Hematopoietic multipotent progenitor cell treated with erythropoietin and hydrocortisone succinate and interleukin-3 and kit ligand, for 4 days (in vitro differentiated cells): Measurements from ENCODE around the gene FAM53B.
A peak's percentile ranks its signal among the peaks of the same experiment; 100 is the strongest.
"Not testable (repeated sequence)": the region's sequence is repeated elsewhere in the genome, so short reads cannot be mapped to it uniquely, and the experiment has no call there.

Source experiments
- DNase-seq: peaks from one replicate; pipeline ENCODE4 v3.0.0-alpha.2; 2015

Gene FAM53B

DNA sequence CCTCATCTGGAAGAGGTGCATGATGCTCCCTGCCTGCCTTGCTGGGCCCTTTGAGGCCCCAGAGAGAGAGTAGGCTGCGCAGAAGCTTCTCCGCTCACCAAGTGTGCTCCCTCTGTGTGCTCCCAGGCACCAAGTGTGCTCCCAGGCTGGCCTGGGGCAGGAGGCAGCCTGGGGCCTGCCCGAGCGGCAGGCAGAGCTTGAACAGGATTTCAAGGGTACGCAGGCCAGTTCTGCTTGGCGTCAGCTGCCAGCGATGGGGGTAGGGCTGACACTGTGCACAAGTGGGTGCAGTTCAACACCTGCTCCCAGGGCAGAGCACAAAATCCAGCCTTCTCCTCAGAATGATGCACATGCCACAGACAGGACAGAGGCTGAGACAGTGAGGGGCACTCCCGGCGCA, 119.7 kb downstream of the FAM53B start:
- DNase-seq: no peak

DNA sequence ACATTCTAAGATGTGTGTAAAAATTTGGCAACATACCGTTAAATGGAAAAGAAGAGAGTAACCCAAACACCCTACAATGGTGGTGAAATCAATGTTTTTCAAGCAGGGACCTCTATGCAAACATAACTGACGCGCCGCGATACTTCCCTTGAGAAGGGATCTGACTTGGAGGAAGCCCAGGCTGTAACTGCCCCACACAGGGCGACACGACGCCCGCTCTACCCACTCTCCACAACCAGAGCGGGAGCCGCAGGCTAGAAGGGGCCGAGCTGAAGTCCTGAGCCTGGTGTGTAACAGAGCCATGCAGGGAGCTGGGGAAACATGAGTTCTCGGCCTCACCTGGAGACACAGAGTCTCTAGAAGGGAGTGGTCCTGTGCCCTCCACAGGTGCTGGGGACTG, 120.2 kb downstream of the FAM53B start:
- no peak for DNase-seq

DNA sequence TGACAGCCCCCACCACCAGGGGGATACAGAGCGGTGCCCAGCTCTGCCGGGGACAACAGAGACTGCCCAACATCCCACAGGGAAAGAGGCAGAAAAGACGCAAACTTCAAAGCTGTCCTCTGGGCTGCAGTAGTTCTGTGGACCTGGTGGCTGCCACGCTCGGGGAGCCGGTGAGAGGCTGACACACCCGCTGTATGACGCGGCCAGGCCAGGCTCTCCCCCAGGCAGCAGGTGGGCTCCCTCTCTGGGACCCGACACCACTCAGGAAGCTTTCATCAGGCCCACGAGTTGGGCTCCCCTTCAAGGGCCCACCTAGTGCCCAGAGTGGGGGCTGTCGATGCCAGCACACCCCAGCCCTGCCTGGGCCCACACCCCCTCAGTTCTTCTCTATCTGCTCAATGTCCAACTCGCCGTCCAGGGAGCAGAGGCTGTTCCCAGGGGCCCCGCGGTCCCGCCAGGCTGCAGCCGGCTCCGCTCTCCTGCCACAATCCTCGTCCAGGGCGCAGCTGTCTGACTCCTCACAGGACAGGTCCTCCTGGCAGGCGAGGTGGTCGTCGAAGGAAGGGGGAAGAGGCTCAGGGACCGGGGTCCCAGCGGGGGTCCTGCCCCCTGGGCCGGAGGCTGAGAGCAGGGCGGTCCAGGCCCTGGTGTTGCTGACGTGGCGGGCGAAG, 121.2 kb downstream of the FAM53B start:
- DNase-seq: no peak

DNA sequence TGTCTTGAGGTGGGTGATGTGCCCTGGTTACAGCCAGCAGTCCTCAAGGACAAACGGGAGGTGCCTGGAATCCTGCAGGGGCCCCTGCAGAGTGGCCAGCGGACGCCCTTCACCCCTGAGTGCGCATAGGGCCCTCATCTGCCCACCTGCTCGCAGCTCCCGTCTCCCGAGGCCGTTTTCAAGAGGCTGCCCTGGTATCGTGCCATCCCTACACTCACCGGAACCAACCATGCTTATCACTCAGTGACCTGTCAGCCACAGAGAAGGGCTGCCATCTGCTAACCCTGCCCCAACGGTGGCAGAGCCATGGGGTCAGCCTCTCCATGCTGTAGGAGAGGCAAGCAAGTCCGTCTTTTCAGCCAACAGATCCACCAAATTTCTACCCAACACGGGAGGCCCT, 122.0 kb downstream of the FAM53B start:
- DNase-seq: no peak

DNA sequence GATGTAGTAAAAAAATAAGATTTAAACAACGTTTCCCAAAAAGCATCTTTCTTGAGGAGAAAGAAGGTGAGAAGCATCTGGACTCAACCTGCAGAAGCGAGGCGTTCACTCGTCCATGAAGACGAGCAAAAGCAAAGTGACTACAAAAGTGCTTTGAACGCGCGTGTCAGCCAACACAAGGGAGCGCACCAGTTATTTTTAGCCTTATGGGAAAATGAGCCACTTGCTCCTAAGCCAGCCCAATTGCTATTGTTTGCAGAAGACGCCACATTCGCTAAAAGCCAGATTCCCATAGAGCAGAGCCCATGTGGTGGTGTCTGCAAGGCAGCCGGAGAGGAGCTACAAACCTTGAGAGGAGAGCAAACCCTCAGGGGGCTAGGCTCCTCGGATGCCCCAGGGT, 122.5 kb downstream of the FAM53B start:
- no peak for DNase-seq

DNA sequence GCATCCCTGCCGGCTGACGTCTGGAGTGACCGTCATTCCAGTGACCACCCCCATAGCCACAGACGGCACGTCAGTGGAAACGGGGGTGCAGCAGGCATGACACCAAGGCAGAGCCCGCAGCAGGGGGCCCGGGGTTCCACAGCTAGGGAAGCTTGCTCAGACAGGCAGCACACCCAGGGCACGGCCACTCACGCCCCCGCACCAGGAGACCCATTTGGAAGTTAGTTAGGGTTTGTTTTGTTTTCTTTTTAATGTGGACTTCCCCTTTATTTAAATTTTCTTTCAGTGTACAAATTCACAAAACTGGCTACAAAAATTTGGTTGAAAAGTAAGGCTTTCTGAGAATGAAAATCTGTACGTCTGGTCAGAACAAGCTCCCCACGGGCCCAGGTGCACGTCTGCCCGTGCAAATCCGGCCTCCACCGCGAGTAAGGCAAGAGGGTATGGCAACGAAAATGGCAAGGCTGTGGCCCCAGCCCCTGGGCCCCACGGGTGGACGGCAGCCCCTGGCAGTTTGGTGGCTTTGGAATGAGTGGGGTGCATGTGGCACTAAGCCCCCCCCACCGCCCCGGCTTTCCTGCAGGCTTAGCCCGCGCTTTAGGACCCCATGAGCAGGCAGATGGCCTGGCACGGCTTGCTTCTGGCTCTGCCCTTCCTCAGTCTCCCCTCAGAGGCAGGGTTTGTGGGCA, 124.2 kb downstream of the FAM53B start:
- DNase-seq: no peak

DNA sequence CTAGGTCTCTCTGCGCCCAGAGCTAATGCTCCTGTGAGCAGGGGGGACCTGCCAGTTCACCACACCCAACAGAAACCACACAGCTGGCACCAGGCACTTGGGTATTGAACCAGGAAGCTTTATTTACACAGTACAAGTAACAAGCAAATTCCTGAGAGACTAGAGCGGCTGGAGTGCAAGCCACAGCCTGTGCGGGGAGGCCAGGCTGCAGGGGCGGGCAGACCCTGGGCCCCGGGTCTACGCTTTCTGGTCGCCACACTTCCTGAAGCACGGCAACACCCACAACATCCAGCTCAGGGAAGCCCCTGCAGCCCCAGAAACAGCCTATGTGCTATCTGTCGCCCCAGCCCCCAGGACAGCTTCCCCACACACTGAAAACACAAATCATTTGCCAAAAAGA, 125.0 kb downstream of the FAM53B start:
- peak; percentile 79 for DNase-seq

DNA sequence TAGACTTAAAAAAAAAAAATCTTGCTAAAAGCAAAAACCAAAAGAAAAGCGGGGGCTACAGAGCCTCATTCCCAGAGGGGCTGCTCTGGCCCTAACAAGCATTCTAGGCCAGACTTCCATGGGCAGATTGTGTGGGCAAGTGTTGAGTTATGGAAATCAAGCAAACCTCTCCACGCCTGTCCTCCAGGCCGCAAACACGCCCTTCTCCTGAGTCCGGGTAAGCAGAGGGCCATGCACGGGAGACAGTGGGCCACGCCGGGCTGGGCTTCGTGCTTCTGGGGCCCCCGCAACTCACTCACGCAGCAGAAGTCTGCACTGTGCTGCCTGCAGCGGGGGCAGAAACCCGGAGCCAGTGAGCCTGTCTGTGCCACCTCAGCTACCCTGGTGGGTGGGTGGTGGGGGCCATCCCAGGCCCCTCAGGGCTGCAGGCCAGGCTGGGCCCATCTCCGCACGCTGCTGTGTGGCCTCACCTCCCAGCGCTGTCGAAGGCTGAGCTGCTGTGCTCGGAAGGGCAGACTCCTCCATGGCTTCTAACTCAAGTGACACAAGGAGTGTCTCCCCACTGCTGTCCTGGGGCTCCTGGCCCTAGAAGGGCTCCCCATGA, 125.6 kb downstream of the FAM53B start:
- no peak for DNase-seq

DNA sequence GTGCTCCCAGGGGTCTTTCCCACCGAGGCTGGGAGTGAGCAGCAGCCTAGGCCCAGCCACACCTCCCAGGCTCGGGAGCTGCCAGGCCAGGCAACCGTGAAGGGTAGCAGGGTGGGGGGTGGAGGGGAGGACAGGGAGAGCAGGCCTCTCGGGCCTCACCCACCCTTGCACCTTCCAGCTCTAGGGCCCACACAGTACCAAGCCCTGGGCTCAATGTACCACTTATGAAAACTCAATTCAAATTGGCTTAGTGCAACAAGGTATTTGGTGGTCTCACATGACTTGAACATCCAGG, 127.4 kb downstream of the FAM53B start:
- no peak for DNase-seq

DNA sequence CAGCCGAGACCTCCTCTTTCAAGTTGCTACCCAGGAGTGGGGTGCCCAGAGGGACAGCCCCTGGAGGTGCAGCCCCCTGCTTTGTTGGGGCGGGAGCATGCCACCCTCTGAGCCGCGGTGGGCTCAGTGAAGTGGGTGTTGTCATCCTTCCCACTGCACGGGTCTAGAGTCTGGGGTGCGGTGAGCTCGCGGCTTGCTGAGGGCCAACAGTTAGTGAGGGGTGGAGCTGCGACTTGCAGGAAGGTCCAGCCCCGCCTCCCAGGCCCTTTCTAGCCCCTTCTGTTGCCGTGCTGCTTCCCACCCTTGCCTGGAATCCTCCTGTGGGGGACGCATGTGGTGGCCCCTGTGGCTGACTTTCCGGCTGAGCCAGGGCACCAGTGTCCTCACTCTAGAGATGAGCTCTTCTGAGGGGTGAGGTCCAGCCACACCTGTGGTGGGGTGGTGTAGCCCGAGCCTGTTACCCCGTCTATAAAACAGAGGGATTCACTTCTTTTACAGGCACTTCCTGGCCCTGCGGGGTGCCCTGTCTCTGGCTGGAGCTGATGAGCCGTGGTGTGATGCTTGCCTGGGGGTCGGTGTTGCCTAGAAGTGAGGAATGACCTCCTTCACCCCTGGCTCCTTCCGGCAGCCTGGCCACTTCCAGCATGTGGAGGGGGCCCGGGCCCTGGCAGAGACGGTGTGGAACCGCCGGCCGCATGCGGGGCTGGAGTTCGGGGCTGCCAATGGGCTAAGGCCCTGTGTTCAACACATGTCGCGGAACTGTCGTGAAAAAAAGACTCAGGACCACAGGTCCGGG, 127.9 kb downstream of the FAM53B start:
- no peak for DNase-seq

DNA sequence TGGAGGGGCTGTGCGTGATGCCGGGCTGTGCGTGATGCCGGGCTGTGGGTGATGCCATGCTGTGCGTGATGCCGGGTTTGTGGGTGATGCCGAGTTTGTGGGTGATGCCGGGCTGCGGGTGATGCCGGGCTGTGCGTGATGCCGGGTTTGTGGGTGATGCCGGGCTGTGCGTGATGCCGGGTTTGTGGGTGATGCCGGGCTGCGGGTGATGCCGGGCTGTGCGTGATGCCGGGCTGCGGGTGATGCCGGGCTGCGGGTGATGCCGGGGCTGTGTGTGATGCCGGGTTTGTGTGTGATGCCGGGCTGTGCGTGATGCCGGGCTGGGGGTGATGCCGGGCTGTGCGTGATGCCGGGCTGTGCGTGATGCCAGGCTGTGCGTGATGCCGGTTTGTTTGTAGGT, 128.9 kb downstream of the FAM53B start:
- DNase-seq: no peak

DNA sequence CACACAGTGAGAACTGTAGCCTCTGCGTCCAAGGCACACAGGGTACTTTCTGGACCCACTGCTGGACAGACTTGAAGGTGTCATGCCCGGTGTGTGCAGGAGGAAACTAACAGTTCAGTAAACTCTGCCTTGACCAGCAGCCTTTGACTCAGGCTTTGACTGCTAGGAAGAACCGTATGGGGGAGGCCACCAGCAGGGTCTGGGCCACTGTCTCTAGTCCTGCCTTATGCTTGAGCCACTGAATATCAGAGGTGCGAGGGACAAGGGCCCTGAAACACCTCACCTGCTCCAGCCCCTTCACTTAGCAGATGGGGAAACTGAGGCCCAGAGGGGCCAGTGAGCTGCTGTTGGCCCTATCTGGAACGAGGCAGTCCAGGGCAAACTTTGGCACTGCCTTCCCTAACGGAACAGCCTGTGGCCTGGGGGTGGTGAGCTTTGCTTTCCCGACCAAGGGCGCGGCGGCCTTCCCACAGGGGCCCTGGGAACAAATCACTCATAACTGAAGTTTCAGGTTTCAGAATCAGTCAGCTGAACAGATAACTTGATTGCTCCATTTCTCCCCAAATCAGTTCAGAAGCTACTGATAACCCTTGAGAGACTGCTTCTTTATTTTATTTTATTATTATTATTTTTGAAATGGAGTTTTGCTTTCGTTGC, 130.0 kb downstream of the FAM53B start:
- no peak for DNase-seq

DNA sequence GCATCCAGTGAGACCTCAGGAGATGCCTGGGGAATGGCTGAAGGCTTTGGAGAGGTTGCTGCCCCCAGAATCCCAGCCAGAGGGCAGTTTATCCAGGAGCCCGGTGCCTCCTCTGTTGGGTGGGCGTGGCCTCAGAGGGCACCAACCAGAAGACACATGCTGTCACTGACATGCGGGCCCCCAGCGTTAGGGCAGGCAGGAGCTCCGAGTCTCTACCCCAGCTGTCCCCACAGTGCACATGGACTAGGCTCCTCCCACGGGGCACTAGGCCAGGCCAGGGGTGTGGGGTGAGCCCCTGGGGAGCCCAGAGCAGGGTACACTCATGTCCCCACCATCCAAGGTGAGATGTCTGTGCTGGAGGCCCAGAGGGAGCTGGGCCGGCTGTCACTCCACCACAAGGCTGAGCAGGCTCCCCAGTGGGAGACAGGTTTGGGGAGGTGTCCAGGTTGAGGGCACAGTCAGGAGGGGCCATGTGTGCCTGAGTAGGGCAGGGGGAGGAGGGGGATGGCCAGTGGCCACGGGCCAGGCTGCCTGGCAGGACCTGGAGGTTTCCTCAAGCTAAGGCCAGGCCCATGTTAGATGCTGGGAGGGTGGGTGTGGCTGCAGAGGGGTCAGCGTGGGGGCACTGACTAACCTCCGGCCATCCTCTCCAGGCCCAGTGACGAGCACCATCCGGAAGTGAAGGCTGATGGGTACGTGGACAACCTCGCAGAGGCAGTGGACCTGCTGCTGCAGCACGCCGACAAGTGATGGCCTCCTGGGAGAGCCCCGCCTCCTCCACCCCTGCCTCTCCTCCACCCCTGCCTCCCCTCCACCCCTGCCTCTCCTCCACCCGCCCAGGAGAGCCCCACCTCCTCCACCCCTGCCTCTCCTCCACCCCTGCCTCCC, 131.3 kb downstream of the FAM53B start:
- DNase-seq: peak; percentile 70

DNA sequence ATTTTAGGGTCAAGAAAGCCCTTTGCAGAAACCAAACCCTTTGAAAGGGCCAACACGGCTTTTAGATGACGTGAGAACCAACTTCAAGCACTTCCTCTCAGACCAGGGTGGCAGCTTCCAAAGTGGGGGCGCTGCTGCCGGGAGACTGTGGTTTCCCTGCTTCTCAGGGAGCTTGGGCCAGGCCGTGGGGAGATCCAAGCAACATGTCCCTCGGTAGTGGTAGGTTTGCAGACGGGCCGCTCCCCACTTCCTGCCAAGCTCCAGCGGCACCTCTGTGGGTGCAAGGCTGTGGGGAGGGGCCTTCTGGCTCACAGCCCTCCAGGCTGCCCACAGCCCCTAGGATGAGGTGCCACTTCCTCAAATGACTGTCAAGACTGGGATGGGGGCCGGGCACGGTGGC, 132.4 kb downstream of the FAM53B start:
- DNase-seq: peak; percentile 85

DNA sequence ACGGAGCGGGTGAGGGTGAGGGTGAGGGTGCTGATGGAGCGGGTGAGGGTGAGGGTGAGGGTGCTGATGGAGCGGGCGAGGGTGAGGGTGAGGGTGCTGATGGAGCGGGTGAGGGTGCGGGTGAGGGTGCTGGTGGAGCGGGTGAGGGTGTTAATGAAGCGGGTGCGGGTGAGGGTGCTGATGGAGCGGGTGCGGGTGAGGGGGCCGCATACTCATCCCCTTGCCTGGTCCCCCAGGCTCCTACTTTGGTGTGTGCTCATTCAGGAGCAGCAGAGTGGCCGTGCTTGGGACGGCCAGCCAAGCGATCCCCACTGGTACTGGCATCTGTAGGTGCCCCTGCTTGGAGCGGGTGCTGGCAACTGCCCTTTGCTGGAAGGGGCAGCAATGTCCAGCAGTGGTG, 133.3 kb downstream of the FAM53B start:
- not testable (repeated sequence) for DNase-seq

DNA sequence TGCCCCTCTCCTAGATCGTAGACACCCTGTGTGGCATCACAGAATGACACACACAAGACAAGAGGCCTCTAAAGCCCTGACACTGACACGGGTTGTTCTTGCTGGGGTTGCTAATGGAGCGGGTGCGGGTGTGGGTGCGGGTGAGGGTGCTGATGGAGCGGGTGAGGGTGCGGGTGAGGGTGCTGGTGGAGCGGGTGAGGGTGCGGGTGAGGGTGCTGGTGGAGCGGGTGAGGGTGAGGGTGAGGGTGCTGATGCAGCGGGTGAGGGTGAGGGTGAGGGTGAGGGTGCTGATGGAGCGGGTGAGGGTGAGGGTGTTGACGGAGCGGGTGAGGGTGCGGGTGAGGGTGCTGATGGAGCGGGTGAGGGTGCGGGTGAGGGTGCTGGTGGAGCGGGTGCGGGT, 134.0 kb downstream of the FAM53B start:
- DNase-seq: not testable (repeated sequence)

DNA sequence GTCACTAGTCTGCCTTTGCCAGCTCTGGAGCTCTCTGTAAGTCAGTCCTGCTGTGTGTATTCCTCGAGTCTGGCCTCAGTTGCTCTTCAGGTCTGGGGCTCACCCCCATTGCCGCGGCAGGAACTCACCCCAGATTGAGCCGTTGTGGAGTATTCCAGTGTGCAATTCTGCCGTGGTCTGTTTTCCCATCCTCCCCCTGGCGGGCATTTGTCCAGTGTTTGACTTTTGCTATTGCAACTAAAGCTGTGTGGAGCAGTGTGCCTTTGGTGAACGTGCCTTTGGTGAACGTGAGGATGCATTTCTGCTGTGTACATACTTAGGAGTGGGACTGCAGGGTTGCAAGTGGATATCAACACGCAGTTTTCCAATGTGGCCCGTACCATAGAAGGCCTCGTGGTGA, 134.5 kb downstream of the FAM53B start:
- DNase-seq: no peak

DNA sequence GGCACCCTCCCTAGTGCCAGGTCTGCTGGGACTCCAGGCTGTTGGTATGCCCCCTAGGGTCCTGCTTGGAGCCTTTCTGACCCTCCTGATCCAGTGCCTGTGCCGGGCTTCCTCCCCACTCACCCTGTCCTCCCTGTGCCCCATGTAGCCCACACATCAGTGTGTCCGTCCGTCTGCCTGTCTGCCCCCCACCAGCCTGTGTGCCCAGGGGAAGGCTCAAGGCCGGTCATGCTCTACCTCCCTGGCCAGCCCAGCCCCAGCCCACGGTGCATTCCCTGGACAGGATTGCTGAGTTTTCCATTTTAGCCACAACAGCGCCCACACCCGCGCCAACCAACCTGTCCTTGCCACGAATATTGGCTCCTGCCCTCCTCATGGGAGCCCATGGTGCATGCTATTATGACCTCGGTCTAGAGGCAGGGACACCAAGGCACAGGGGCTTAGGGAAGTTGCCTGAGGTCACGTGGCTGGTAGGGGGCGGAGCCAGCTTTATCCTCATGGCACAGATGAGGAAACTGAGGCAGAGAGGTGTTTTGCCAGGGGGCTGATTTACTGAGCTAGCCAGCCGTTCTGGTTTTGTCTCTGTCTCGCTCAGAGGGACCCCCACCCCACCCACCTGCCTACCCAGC, 136.0 kb downstream of the FAM53B start:
- DNase-seq: no peak

DNA sequence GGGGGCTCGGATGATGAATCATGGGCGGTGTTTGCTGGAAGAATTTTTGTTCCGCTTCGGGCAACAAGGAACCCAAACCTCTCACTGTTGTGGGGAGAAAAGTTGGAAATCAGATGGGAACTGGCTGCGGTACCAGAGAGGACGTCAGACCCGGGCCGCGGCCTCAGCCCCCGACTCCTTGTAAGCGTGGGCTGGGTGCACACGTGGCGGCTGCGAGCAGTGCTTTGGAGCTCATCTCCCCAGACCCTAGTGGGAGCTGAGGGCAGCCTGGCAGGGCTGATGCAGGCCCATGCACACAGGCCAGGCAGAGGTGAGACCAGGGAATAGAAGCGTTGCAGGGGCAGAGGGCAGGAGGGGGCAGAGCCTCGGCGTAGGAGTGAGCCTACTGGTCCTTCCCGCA, 136.5 kb downstream of the FAM53B start:
- no peak for DNase-seq

DNA sequence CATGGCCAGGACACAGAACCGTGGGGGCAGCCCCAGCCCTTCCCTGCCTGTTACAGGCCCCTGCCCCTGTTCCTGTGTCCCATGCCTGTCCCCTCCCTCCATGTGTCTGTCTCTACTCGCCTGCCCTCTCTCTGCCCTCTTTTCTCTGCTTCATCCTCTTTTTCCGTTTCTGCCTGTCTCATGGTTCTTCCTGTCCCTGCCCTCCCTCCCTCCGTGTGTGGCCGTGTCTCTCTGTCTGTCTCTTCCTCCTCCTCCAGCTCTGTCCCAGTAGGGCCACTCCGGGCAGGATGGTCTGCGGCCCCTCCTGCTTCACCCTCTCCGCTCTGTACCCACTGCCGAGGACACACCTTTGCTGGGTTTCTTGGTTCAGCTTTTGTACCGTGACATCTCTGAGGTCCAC, 137.4 kb downstream of the FAM53B start:
- no peak for DNase-seq

DNA sequence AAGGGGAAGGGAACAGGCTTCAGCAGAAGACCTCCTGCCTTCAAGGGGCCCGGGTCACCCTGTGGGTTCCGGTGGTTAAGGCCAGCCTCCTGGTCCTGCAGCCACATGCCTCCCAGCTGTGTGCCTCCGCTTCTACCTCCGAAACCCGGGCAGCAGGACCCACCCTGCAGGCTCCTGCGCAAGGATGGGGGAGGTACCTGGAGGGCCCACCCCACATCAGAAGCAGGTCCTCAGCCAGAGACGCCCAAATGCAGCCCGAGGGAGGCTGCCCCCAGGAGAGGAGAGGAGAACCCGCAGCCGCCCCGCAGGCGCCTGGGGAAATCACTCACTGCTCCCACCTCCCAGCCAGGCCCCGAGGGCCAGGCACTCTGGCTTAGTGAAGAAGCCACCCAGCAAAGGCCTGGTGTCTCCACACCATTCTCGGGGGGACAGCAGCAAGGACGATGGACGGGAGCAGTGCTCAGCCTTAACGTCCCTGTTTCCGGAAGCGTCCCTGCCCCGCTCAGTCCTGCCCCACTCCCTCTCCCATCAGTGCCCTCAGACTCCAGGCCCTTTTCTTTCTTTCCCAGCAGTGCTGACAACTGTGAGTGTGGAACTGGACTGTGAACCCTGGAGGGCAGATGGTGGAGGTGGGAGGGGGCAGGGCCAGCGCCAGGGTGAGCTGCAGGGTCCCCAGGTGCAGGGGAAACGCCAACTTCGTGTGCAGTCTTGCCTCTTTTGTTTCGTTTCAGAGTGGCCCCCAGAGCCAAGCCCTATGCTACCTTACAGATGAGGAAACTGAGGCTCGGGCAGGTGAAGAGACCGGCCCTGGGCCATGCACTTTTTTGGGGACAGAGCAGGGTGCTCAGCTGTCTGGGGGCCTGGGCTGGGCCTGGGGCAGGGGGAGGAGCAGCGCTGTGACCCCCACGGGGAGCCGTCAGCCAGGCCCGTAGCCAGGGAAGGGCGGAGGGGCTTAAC, 138.0 kb downstream of the FAM53B start:
- no peak for DNase-seq
